ENCODE results near the gene SH2D3C. TPM values are rescaled to one million over a fixed set of nuclear protein-coding genes. Genes with fewer than 3 reads are reported as not detected.

The SH2D3C gene
- total RNA-seq, 2 experiments from 2014 or later, result 80.8 to 81.9 TPM

DNA sequence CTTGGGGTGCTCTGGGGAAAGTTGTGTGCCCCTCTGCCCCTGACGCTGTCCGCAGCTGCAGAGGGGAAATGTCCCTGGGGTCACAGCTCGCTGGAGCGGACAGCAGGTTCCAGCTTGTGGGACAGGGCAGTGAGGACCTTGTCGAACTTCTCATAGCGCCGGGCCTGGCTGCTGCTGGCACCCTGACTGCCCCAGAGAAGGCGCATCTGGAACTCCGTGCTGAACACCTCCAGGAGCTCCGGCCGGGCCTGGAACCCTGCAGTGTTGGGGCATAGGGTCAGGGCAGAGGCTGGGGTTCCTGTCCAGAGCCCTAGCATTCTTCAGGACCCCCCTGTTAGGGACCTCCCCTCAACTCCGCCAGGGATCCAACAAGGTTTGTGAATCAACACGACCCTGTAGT lies 39.8 kb downstream of the SH2D3C start:
- Mint-ChIP-seq H3K27ac (no peak overlapping the region), H3K4me1 (peaks cover 20% of the 10 kb centered on the region), H3K9me3 (no peaks in the 10 kb centered on the region), H3K4me3 (no peak overlapping the region), H3K36me3 (ENCODE audit: low read depth) (peaks cover 45% of the 10 kb centered on the region), H3K27me3 (no peaks in the 10 kb centered on the region)
- ChIA-PET CTCF (interaction anchor here (2.1 kb wide), 1 partner anchor 43 kb away, joined by 7 read pairs; no protein-coding TSS in a partner anchor), POLR2A (interaction anchor here (1.8 to 2.3 kb wide), 2 partner anchors 40 to 45 kb away, joined by 3 to 13 read pairs; partner anchors contain the start of gene SH2D3C)
- DNase-seq, result no peak

DNA sequence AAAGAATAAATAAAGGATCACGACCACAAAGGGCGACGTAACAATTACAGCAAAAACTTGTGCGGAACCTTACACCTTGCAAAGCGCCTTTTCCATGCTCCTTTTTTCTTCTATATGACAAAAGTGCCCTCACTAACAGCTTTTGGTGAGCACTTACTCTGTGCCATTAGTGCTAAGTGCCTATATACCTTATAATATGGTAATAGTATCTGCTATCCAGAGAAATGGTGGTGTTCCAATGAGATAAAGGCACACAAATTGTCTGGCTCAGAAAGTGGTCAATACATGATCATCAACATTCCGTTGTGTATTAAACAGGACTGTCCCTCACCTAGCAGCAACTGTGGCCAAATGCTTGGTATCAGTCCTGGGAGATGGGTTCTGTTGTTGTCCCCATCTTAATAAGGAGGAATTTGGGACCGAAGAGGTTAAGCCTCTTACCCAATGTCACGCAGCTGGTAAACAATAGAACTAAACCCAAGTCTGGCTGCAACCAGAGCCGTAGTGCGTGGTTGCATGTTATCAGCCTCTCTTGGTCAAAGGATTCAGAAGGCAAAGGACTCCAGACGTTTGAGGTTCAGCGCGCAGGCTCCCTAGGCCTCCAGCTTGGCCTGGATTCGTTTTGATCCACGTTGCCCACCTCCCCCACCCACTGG lies 42.8 kb downstream of the SH2D3C start:
- ChIA-PET CTCF (interaction anchor here (0.6 to 3.4 kb wide), 54 partner anchors 9 to 950 kb away, joined by 3 to 49 read pairs (median 9); partner anchors contain the start of genes CDK9, CFAP157, FPGS and LRSAM1), POLR2A (interaction anchor here (0.7 to 2.0 kb wide), 24 partner anchors 14 to 411 kb away, joined by 3 to 23 read pairs (median 4); partner anchors contain the start of genes CDK9, ENG, FPGS and LRSAM1)
- Mint-ChIP-seq H3K4me3 (peak overlapping the region; percentile 79), H3K27ac (peak overlapping the region; percentile 80), H3K4me1 (peaks cover 23% of the 10 kb centered on the region), H3K27me3 (no peaks in the 10 kb centered on the region), H3K9me3 (no peaks in the 10 kb centered on the region), H3K36me3 (ENCODE audit: low read depth) (peaks cover 25% of the 10 kb centered on the region)
- no peak for DNase-seq

DNA sequence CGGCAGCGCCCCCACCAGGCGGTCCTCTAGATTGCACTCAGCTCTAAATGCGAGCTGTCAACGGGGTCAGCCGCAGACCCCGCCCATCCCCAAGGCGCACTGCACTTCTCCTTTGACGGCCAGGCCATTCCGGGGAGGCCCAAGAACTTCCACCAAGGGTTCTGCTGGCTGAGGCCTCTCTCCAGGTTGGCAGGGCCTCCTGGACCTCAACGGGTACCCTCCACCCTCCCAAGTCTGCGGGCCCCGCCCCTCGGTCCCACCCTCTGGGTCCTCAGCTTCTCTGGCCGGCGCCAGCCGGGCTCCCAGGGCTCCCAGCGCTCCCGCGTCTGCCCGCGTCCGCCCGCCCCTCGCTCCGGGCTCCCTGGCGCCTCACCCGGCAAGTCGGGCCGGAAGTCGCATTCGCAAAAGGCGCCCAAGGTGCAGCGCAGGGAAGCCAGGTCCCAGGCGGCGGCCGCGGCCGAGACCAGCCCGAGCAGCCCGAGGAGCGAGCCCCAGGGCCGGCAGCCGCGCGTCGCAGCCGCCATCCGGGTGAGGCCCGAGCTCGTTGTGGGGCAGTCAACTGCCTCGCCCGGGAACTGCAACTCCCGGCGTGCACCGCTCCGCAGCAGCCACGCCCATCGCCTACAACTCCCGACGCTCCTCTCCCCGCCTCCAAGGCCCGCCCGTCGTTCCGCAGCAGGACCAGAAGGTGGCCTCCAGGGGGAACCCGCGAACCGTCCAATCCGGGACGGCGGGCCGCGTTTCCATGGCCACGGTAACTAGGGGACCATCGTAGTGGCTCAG lies 43.5 kb downstream of the SH2D3C start, which contains the start of gene TOR2A:
TSS of gene TOR2A (minus strand) at position 548 of the 783 bp plus-strand sequence. CDS start at position 524, 24 bp downstream.
- H3K4me1 Mint-ChIP-seq, result peaks cover 23% of the 10 kb centered on the region
- CTCF ChIA-PET, result interaction anchor here (0.6 to 3.4 kb wide), 85 partner anchors 10 to 951 kb away, joined by 3 to 49 read pairs (median 5); partner anchors contain the start of genes CDK9, CFAP157, FPGS and LRSAM1

GRCh38 chr9:127734247-127734746 lies 44.2 kb downstream of the SH2D3C start:
- ChIA-PET CTCF (interaction anchor here (0.6 to 3.4 kb wide), 76 partner anchors 9 to 793 kb away, joined by 3 to 49 read pairs (median 5); partner anchors contain the start of genes CDK9, CFAP157, FPGS and LRSAM1), POLR2A (interaction anchor here (0.6 to 2.0 kb wide), 28 partner anchors 12 to 283 kb away, joined by 3 to 23 read pairs (median 6); partner anchors contain the start of genes CDK9, CFAP157, EEIG1 and ENG)
- H3K36me3 Mint-ChIP-seq (ENCODE audit: low read depth), result peaks cover 19% of the 10 kb centered on the region

More for the DNA sequence above, 43.5 kb downstream of the SH2D3C start, which contains the start of gene TOR2A:
- Mint-ChIP-seq H3K27me3 (no peaks in the 10 kb centered on the region), H3K9me3 (no peaks in the 10 kb centered on the region), H3K27ac (peak within 1 kb of the TSS; percentile 82), H3K36me3 (ENCODE audit: low read depth) (peaks cover 21% of the 10 kb centered on the region), H3K4me3 (peak within 1 kb of the TSS; percentile 79)
- peak; percentile 98 for DNase-seq
- POLR2A ChIA-PET, result interaction anchor here (0.6 to 2.0 kb wide), 36 partner anchors 13 to 410 kb away, joined by 3 to 23 read pairs (median 4); partner anchors contain the start of genes CDK9, CFAP157, EEIG1 and ENG

DNA sequence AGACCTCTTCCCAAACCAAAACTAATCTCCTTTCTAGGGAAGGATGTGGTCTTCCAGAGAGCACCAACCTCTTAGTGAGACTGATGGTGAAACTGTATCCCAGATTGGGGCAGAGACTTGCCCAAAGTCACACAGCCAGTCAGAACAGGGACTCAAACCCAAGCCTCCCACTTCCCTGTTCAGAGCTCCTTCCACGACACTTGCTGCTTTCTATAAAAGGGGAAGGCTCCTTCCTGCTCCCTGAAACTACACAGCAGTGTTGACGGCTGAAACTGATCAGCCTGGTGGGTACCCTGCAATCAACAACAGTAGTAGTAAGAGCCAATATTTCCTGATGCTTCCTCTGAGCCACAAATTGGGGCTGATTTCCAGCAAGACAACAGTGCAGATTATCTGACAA lies 44.9 kb downstream of the SH2D3C start:
- POLR2A ChIA-PET, result interaction anchor here (1.9 kb wide), 1 partner anchor 177 kb away, joined by 7 read pairs; no protein-coding TSS in a partner anchor
- no peak for DNase-seq
- Mint-ChIP-seq H3K36me3 (ENCODE audit: low read depth) (peaks cover 12% of the 10 kb centered on the region), H3K4me1 (peaks cover 23% of the 10 kb centered on the region), H3K27ac (peak overlapping the region; percentile 40), H3K27me3 (no peaks in the 10 kb centered on the region), H3K9me3 (no peaks in the 10 kb centered on the region), H3K4me3 (peak overlapping the region; percentile 79)
- CTCF ChIA-PET, result interaction anchor here (0.6 to 3.4 kb wide), 11 partner anchors 14 to 567 kb away, joined by 3 to 49 read pairs (median 11); partner anchors contain the start of genes CFAP157 and ST6GALNAC4

More at GRCh38 chr9:127734247-127734746, 44.2 kb downstream of the SH2D3C start:
- H3K27me3 Mint-ChIP-seq, result no peaks in the 10 kb centered on the region
- peak overlapping the region; percentile 79 for H3K4me3 Mint-ChIP-seq
- H3K27ac Mint-ChIP-seq, result peak overlapping the region; percentile 82
- peaks cover 23% of the 10 kb centered on the region for H3K4me1 Mint-ChIP-seq
- no peaks in the 10 kb centered on the region for H3K9me3 Mint-ChIP-seq
- no peak for DNase-seq

GRCh38 chr9:127732444-127732843 lies 46.0 kb downstream of the SH2D3C start:
- no peak overlapping the region for H3K27ac Mint-ChIP-seq
- POLR2A ChIA-PET, result no interaction called here

DNA sequence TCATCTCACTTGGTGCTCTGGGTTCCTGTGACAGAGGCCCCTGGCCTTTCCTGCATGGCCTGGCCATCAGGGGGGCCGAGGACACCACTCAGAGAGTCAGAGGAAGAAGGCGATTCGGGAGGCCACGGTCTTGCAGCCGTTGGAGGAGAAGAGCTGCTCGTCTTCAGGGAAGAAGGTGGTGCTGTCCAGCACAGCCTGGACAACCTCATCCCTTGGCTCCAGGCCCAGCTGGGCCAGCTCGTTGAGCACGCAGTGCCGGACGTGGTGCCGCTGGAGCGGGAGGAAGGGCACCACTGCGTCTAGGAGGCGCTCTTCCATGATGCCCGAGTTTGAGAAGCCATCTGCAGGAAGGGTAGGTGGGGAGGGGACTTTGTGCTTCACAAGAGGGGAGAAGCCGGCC lies 46.5 kb downstream of the SH2D3C start:
- CTCF ChIA-PET, result interaction anchor here (0.6 to 1.2 kb wide), 5 partner anchors 124 to 230 kb away, joined by 3 to 5 read pairs (median 3); no protein-coding TSS in a partner anchor
- Mint-ChIP-seq H3K4me3 (no peak overlapping the region), H3K36me3 (ENCODE audit: low read depth) (no peaks in the 10 kb centered on the region), H3K27ac (no peak overlapping the region), H3K4me1 (peaks cover 20% of the 10 kb centered on the region), H3K9me3 (no peaks in the 10 kb centered on the region), H3K27me3 (no peaks in the 10 kb centered on the region)
- no peak for DNase-seq
- POLR2A ChIA-PET, result no interaction called here

More at GRCh38 chr9:127732444-127732843, 46.0 kb downstream of the SH2D3C start:
- Mint-ChIP-seq H3K9me3 (no peaks in the 10 kb centered on the region), H3K27me3 (no peaks in the 10 kb centered on the region), H3K4me3 (no peak overlapping the region), H3K36me3 (ENCODE audit: low read depth) (peaks cover 4% of the 10 kb centered on the region), H3K4me1 (peaks cover 23% of the 10 kb centered on the region)
- no peak for DNase-seq
- CTCF ChIA-PET, result interaction anchor here (0.9 to 1.2 kb wide), 2 partner anchors 137 to 189 kb away, joined by 3 read pairs; no protein-coding TSS in a partner anchor

- Mint-ChIP-seq H3K27me3 (no peaks in the 10 kb centered on the region), H3K9me3 (no peaks in the 10 kb centered on the region), H3K4me3 (no peak overlapping the region), H3K36me3 (ENCODE audit: low read depth) (no peaks in the 10 kb centered on the region), H3K4me1 (peaks cover 17% of the 10 kb centered on the region), H3K27ac (no peak overlapping the region)
- CTCF ChIA-PET, result interaction anchor here (0.9 to 1.2 kb wide), 3 partner anchors 15 to 158 kb away, joined by 3 to 5 read pairs (median 3); partner anchors contain the start of genes PTRH1 and TTC16
- POLR2A ChIA-PET, result interaction anchor here (1.2 kb wide), 1 partner anchor 9 kb away, joined by 3 read pairs; no protein-coding TSS in a partner anchor
- DNase-seq, result no peak
Observed at GRCh38 chr9:127730799-127731410, 47.6 kb downstream of the SH2D3C start.

GRCh38 chr9:127730262-127730661 lies 48.2 kb downstream of the SH2D3C start:
- no peak overlapping the region for H3K27ac Mint-ChIP-seq
- peaks cover 13% of the 10 kb centered on the region for H3K4me1 Mint-ChIP-seq
- CTCF ChIA-PET, result interaction anchor here (1.2 kb wide), 1 partner anchor 15 kb away, joined by 5 read pairs; the partner anchor contains the start of genes PTRH1 and TTC16
- POLR2A ChIA-PET, result interaction anchor here (1.2 kb wide), 1 partner anchor 8 kb away, joined by 3 read pairs; no protein-coding TSS in a partner anchor
- no peak for DNase-seq
- no peaks in the 10 kb centered on the region for H3K27me3 Mint-ChIP-seq
- H3K9me3 Mint-ChIP-seq, result no peaks in the 10 kb centered on the region
- no peaks in the 10 kb centered on the region for H3K36me3 Mint-ChIP-seq (ENCODE audit: low read depth)
- H3K4me3 Mint-ChIP-seq, result no peak overlapping the region

- no peaks in the 10 kb centered on the region for H3K9me3 Mint-ChIP-seq
- ChIA-PET CTCF (interaction anchor here (1.1 kb wide), 1 partner anchor 187 kb away, joined by 3 read pairs; the partner anchor contains the start of gene ST6GALNAC4), POLR2A (interaction anchor here (1.2 kb wide), 1 partner anchor 14 kb away, joined by 3 read pairs; the partner anchor contains the start of gene TTC16)
Observed at GRCh38 chr9:127729522-127730256, 48.8 kb downstream of the SH2D3C start.

DNA sequence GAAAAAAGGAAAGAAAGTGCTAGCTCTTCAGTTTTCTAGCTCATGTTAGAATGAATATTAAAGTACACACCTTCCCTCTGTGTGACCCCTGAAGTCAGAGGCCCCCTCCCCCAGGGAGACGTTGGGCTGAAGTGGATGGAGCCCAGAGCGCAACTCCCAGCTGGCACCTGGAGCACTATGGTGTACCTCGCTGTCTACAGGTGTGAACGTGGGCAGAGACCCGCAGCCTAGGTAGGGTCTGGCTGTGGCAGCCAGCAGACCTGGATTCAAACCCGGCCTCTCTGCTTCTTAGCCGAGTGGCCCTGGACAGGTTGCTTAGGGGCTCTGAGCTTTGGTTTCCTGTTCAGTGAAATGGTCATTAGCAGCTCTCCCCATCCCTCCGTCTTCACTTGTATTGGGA lies 49.7 kb downstream of the SH2D3C start:
- H3K4me1 Mint-ChIP-seq, result peaks cover 4% of the 10 kb centered on the region
- H3K27me3 Mint-ChIP-seq, result no peaks in the 10 kb centered on the region
- no peak overlapping the region for H3K4me3 Mint-ChIP-seq
- no peaks in the 10 kb centered on the region for H3K9me3 Mint-ChIP-seq
- H3K27ac Mint-ChIP-seq, result no peak overlapping the region
- H3K36me3 Mint-ChIP-seq (ENCODE audit: low read depth), result no peaks in the 10 kb centered on the region
- DNase-seq, result no peak
- CTCF ChIA-PET, result interaction anchor here (1.1 kb wide), 1 partner anchor 188 kb away, joined by 3 read pairs; the partner anchor contains the start of gene ST6GALNAC4
- POLR2A ChIA-PET, result interaction anchor here (1.2 kb wide), 1 partner anchor 13 kb away, joined by 3 read pairs; the partner anchor contains the start of gene TTC16

More at GRCh38 chr9:127729522-127730256, 48.8 kb downstream of the SH2D3C start:
- peaks cover 12% of the 10 kb centered on the region for H3K4me1 Mint-ChIP-seq
- no peaks in the 10 kb centered on the region for H3K36me3 Mint-ChIP-seq (ENCODE audit: low read depth)
- no peaks in the 10 kb centered on the region for H3K27me3 Mint-ChIP-seq
- no peak overlapping the region for H3K27ac Mint-ChIP-seq
- no peak for DNase-seq
- H3K4me3 Mint-ChIP-seq, result no peak overlapping the region

Measured in activated CD4-positive, alpha-beta memory T cell treated with anti-CD3 and anti-CD28 coated beads, Interleukin-2, amount 10 ng/mL, durations not matched to agents 7 days and 5 days (primary cell).